Heart left ventricle (tissue), 13 donors: ENCODE results near the gene USP35.

Experiments
- POLR2A ChIP-seq, 2 donors: fragments of 450-650 bp; IDR thresholded peaks; one replicate each; pipeline ENCODE4 v1.6.1; 2017; ENCODE audit warnings: antibody characterized with exemption in 2 of 2, mild to moderate bottlenecking in 2 of 2, moderate library complexity in 2 of 2
- TF ChIP-seq, protein P1 (sequence below), 12 donors: fragments of 200-600 bp; sonication (generic) in 4 of 12; IDR thresholded peaks; one replicate each; pipeline versions ENCODE4 v1.5.0 to v1.8.0; 2018 to 2022; ENCODE audit warnings: antibody characterized with exemption in 12 of 12, mild to moderate bottlenecking in 5 of 12
- donor health status: ischemic (EF 13 %, LVEDD 7.1; RV severe dilation, severe dysfunction).
- donor health status: DM: no; HTN: yes; CAD: no.
- donor health status: DM: no; HTN: no; CAD: no.
- donor health status: ischemic (EF 25% LVEDD 6.9; RV normal size, moderate dysfunction).
- donor health status: ischemic (EF 25% LVEDD 5.7; RV mildly dilated, moderate dysfunction).
- donor health status: ischemic (EF 35%, LVEDD 5.7; RV mildly dilated, moderate dysfunction).
- donor health status: nonischemic (EF 11% LVEDD 7.7; RV severe dilation, severe dysfunction).
- donor health status: DM: yes; HTN: yes; CAD: no.
- donor health status: PGD.
- donor health status: ischemic (EF 29% LVEDD 5.4; RV normal size, mild dysfunction).
- donor health status: nonischemic (EF 23%, LVEDD 6.1; RV moderate dilation, normal function).

DNA sequence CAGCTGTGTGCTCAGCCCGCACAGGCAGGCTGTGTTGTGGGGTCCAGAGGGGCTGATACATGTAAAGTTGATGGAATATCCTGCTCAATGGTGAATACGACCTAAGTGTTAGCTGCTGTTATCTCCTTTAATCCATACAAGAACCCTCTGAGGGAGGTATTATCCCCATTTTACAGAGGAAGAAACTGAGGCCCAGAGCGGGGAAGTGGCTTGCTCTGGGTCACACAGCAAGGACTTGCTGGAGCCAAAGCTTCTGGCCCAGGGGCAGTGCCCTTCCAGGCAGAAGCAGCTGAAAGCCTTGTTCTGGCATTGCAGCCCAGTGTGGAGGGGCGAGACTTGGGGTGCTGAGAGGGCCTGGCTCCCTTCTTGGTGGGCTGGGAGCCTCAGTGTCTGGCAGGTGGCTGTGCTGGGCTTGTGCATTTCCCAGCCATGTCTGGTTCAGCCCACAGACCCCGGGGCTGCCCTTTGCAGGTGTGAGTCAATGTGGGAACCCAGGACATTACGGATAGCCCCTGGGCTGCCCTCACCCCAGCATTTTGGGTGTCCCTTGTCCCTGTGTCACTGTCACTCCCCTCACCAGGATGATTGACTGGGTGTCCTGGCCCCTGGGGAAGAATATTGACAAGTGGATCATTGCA is 10.4 kb downstream of the USP35 start:
- no peak for TF ChIP-seq POLR2A (IDR thresholded peaks at IDR 0.05)
- TF ChIP-seq, protein P1, sequence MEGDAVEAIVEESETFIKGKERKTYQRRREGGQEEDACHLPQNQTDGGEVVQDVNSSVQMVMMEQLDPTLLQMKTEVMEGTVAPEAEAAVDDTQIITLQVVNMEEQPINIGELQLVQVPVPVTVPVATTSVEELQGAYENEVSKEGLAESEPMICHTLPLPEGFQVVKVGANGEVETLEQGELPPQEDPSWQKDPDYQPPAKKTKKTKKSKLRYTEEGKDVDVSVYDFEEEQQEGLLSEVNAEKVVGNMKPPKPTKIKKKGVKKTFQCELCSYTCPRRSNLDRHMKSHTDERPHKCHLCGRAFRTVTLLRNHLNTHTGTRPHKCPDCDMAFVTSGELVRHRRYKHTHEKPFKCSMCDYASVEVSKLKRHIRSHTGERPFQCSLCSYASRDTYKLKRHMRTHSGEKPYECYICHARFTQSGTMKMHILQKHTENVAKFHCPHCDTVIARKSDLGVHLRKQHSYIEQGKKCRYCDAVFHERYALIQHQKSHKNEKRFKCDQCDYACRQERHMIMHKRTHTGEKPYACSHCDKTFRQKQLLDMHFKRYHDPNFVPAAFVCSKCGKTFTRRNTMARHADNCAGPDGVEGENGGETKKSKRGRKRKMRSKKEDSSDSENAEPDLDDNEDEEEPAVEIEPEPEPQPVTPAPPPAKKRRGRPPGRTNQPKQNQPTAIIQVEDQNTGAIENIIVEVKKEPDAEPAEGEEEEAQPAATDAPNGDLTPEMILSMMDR (IDR thresholded peaks at IDR 0.05): no peak
